K562 (cell line): ENCODE data around the gene LRIT1.

Experiments
- BDP1 ChIP-seq: IDR thresholded peaks from 3 replicates; pipeline ENCODE4 v1.6.1; 2011; ENCODE audit not compliant: insufficient read length, insufficient read depth
- CAMTA2 ChIP-seq: fragments of 250-450 bp; sonication (Bioruptor Pico); conservative IDR thresholded peaks from 2 replicates; pipeline ENCODE4 v1.5.1; 2022
- FOSL1 ChIP-seq: fragments of 200-800 bp; sonication (Bioruptor generic); conservative IDR thresholded peaks from 2 replicates; pipeline ENCODE4 v1.6.1; 2016; ENCODE audit warnings: missing genetic modification characterization, missing compliant biosample characterization
- NR2C1 ChIP-seq, 2 experiments: fragments of 450-650 bp; IDR thresholded peaks; 2 replicates each; pipeline ENCODE4 v1.6.1; 2017; ENCODE audit warnings: mild to moderate bottlenecking in 2 of 2, antibody characterized with exemption in 1 of 2, inconsistent platforms in 1 of 2, missing compliant biosample characterization in 1 of 2, missing genetic modification characterization in 1 of 2
- SLC30A9 ChIP-seq: fragments of 250-450 bp; sonication (Bioruptor Pico); IDR thresholded peaks from 2 replicates; pipeline ENCODE4 v1.8.0; 2022; ENCODE audit warnings: mild to moderate bottlenecking, moderate library complexity
- TARDBP ChIP-seq: fragments of 450-650 bp; IDR thresholded peaks from 2 replicates; pipeline ENCODE4 v1.6.1; 2016
- XRCC3 ChIP-seq: fragments of 450-650 bp; IDR thresholded peaks from 2 replicates; pipeline ENCODE4 v1.6.1; 2017; ENCODE audit warnings: mild to moderate bottlenecking, moderate library complexity
- ZNF696 ChIP-seq: fragments of 250-450 bp; sonication (Bioruptor Pico); conservative IDR thresholded peaks from 2 replicates; pipeline ENCODE4 v1.4.0; 2020; ENCODE audit warnings: mild to moderate bottlenecking, moderate library complexity
- TF ChIP-seq, protein P1 (sequence below): sonication (generic); formaldehyde crosslinking; IDR thresholded peaks from 2 replicates; pipeline ENCODE4 v1.9.0; 2022; ENCODE audit warnings: mild to moderate bottlenecking, missing genetic modification reagents
- TF ChIP-seq, protein P2 (sequence below), 2 experiments: fragments of 450-650 bp in 1 of 2; IDR thresholded peaks; 2 replicates each; pipeline ENCODE4 v1.6.1; 2011 to 2017; ENCODE audit warnings: low read depth in 2 of 2, antibody characterized with exemption in 1 of 2, borderline replicate concordance in 1 of 2, low read length in 1 of 2, mild to moderate bottlenecking in 1 of 2, mixed read lengths in 1 of 2; ENCODE audit not compliant: control insufficient read depth in 1 of 2
- TF ChIP-seq, protein P3 (sequence below): fragments of 450-650 bp; IDR thresholded peaks from 2 replicates; pipeline ENCODE4 v1.6.1; 2017; ENCODE audit warnings: mild to moderate bottlenecking, moderate library complexity

DNA sequence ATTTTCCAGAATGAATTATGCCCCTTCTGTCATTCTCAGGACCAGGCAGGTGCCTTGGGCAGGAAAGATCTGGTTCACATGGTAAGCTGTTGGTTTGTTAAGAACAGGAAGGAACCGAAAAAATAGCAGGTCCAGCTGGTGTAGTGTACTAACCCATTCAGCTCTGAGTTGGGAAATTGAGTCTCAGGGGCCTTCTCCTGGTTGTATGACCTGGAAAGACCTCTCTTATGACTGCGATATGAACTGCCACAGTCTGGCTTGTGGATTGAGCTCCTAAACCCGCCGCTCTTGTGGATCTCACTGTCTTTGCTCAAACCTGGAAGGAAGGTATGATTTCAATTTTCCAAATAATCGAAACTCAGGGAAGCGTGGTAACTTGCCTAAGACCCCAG lies 4.5 kb downstream of the LRIT1 start:
- no peak for TF ChIP-seq NR2C1 (IDR thresholded peaks at IDR 0.05)
- TF ChIP-seq NR2C1 (tag; IDR thresholded peaks at IDR 0.05), result no peak
- no peak for TF ChIP-seq XRCC3
- TF ChIP-seq, protein P1, sequence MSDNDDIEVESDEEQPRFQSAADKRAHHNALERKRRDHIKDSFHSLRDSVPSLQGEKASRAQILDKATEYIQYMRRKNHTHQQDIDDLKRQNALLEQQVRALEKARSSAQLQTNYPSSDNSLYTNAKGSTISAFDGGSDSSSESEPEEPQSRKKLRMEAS (CRISPR knock-in tag), result no peak
- TF ChIP-seq, protein P2, sequence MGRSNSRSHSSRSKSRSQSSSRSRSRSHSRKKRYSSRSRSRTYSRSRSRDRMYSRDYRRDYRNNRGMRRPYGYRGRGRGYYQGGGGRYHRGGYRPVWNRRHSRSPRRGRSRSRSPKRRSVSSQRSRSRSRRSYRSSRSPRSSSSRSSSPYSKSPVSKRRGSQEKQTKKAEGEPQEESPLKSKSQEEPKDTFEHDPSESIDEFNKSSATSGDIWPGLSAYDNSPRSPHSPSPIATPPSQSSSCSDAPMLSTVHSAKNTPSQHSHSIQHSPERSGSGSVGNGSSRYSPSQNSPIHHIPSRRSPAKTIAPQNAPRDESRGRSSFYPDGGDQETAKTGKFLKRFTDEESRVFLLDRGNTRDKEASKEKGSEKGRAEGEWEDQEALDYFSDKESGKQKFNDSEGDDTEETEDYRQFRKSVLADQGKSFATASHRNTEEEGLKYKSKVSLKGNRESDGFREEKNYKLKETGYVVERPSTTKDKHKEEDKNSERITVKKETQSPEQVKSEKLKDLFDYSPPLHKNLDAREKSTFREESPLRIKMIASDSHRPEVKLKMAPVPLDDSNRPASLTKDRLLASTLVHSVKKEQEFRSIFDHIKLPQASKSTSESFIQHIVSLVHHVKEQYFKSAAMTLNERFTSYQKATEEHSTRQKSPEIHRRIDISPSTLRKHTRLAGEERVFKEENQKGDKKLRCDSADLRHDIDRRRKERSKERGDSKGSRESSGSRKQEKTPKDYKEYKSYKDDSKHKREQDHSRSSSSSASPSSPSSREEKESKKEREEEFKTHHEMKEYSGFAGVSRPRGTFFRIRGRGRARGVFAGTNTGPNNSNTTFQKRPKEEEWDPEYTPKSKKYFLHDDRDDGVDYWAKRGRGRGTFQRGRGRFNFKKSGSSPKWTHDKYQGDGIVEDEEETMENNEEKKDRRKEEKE (IDR thresholded peaks at IDR 0.05; ENCODE audit: borderline replicate concordance in 1 of 2, control insufficient read depth in 1 of 2, low read depth in 2 of 2, low read length in 1 of 2), result no peak
- TF ChIP-seq FOSL1 (tag), result no peak
- no peak for TF ChIP-seq TARDBP
- no peak for TF ChIP-seq BDP1
- TF ChIP-seq, protein P3, sequence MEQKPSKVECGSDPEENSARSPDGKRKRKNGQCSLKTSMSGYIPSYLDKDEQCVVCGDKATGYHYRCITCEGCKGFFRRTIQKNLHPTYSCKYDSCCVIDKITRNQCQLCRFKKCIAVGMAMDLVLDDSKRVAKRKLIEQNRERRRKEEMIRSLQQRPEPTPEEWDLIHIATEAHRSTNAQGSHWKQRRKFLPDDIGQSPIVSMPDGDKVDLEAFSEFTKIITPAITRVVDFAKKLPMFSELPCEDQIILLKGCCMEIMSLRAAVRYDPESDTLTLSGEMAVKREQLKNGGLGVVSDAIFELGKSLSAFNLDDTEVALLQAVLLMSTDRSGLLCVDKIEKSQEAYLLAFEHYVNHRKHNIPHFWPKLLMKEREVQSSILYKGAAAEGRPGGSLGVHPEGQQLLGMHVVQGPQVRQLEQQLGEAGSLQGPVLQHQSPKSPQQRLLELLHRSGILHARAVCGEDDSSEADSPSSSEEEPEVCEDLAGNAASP, result no peak
- no peak for TF ChIP-seq CAMTA2 (CRISPR knock-in tag)
- no peak for TF ChIP-seq ZNF696 (CRISPR knock-in tag)
- TF ChIP-seq SLC30A9 (CRISPR knock-in tag), result no peak
